NB4 (cell line): Measurements from ENCODE around the gene FOXP1.

ENCODE experiments used
- MYC ChIP-seq: IDR thresholded peaks from 2 replicates; pipeline ENCODE4 v1.6.1; 2011; ENCODE audit warnings: low read depth, low read length
- POLR2A ChIP-seq: IDR thresholded peaks from 2 replicates; pipeline ENCODE4 v1.6.1; 2011; ENCODE audit warnings: mild to moderate bottlenecking; ENCODE audit not compliant: insufficient read length; ENCODE audit errors: extremely low read depth
- TF ChIP-seq, protein P1 (sequence below): IDR thresholded peaks from one replicate; pipeline ENCODE4 v1.5.1; 2012; ENCODE audit warnings: low read depth, low read length
- TF ChIP-seq, protein P2 (sequence below): IDR thresholded peaks from 2 replicates; pipeline ENCODE4 v1.6.1; 2011; ENCODE audit warnings: low read depth, low read length

DNA sequence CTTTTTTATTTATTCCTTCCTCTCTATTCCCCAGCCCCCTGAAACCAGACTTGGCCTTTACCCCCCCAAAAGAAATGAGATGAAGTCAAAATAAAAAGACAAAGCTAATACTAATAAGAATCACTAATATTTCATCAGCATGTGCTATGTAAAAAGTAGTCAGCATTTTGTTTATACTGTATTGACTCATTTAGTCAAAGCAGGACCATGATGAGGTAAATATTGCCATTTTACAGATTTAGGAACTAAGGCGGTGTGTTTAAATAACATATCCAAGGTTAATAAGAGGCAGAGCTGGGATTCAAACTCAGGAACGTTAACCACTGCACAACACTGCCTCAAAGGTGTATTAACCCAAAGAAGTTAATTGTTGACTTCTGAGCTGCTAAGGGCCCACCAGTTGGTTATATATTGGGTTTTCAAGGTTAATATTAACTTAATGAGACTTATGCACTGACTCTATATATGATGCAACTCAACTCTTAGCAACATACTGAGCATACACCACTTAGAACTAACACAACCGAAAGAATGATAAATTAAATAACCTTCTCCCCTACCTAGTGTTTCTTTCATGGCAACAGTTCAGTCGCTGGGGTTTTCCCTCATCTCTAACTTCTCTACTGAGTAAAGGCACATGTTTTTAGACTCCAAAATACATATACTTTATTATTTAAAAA, 34.7 kb downstream of the FOXP1 start:
- TF ChIP-seq, protein P1, sequence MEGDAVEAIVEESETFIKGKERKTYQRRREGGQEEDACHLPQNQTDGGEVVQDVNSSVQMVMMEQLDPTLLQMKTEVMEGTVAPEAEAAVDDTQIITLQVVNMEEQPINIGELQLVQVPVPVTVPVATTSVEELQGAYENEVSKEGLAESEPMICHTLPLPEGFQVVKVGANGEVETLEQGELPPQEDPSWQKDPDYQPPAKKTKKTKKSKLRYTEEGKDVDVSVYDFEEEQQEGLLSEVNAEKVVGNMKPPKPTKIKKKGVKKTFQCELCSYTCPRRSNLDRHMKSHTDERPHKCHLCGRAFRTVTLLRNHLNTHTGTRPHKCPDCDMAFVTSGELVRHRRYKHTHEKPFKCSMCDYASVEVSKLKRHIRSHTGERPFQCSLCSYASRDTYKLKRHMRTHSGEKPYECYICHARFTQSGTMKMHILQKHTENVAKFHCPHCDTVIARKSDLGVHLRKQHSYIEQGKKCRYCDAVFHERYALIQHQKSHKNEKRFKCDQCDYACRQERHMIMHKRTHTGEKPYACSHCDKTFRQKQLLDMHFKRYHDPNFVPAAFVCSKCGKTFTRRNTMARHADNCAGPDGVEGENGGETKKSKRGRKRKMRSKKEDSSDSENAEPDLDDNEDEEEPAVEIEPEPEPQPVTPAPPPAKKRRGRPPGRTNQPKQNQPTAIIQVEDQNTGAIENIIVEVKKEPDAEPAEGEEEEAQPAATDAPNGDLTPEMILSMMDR = no peak
- TF ChIP-seq POLR2A (no peak), MYC (no peak)
- TF ChIP-seq, protein P2, sequence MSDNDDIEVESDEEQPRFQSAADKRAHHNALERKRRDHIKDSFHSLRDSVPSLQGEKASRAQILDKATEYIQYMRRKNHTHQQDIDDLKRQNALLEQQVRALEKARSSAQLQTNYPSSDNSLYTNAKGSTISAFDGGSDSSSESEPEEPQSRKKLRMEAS = no peak
